Left kidney (tissue), 8 donors: Measurements from ENCODE around the gene SPSB3. TPM values are rescaled to one million over a fixed set of nuclear protein-coding genes. Genes with fewer than 3 reads are reported as not detected.

Experiments
- DNase-seq: peaks from one replicate; pipeline ENCODE4 v3.0.0-alpha.2; 2013
- long read RNA-seq, 8 donors: transcript quantifications; one replicate each; lab custom pipeline, GENCODE V29; 2026
- polyA plus RNA-seq: library from polyadenylated mRNA; unstranded; fragments of 120-200 nt; gene quantifications from one replicate; pipeline ENCODE4 v1.2.1, GENCODE V29; 2013; ENCODE audit not compliant: insufficient read length

Gene SPSB3
- 32.8 TPM for polyA plus RNA-seq
- long read RNA-seq, donor 1, transcript SPSB3-209 (6 exons, 1,628 nt), result minor isoform, 5 of 44 reads
- long read RNA-seq, donor 1, transcript SPSB3-201 (6 exons, 1,449 nt), result minor isoform, 7 of 44 reads
- long read RNA-seq, donor 1, transcript SPSB3-202 (5 exons, 1,509 nt), result minor isoform, 7 of 44 reads
- long read RNA-seq, donor 1, transcript SPSB3-208 (7 exons, 1,784 nt), result major isoform, 12 of 44 reads
- long read RNA-seq, donor 1, partial matches to known transcripts, result 10 of 44 reads
- long read RNA-seq, donor 1, other reads (novel, unspliced or antisense), result 0 of 44 reads
- long read RNA-seq, donor 2, transcript SPSB3-209 (6 exons, 1,628 nt), result minor isoform, 5 of 74 reads
- long read RNA-seq, donor 2, transcript SPSB3-208 (7 exons, 1,784 nt), result major isoform, 15 of 74 reads
- long read RNA-seq, donor 2, partial matches to known transcripts, result 7 of 74 reads
- long read RNA-seq, donor 2, other reads (novel, unspliced or antisense), result 36 of 74 reads
- long read RNA-seq, donor 3, transcript SPSB3-208 (7 exons, 1,784 nt), result major isoform, 14 of 27 reads
- long read RNA-seq, donor 3, transcript SPSB3-209 (6 exons, 1,628 nt), result minor isoform, 6 of 27 reads
- long read RNA-seq, donor 3, partial matches to known transcripts, result 0 of 27 reads
- long read RNA-seq, donor 3, other reads (novel, unspliced or antisense), result 0 of 27 reads
- long read RNA-seq, donor 4, partial matches to known transcripts, result 0 of 1 reads
- long read RNA-seq, donor 4, other reads (novel, unspliced or antisense), result 0 of 1 reads
- long read RNA-seq, donor 5, transcript SPSB3-209 (6 exons, 1,628 nt), result minor isoform, 10 of 48 reads
- long read RNA-seq, donor 5, transcript SPSB3-208 (7 exons, 1,784 nt), result major isoform, 23 of 48 reads
- long read RNA-seq, donor 5, transcript SPSB3-201 (6 exons, 1,449 nt), result minor isoform, 5 of 48 reads
- long read RNA-seq, donor 5, partial matches to known transcripts, result 6 of 48 reads
- long read RNA-seq, donor 5, other reads (novel, unspliced or antisense), result 0 of 48 reads
- long read RNA-seq, donor 6, transcript SPSB3-208 (7 exons, 1,784 nt), result major isoform, 13 of 23 reads
- long read RNA-seq, donor 6, transcript SPSB3-201 (6 exons, 1,449 nt), result minor isoform, 6 of 23 reads
- long read RNA-seq, donor 6, partial matches to known transcripts, result 0 of 23 reads
- long read RNA-seq, donor 6, other reads (novel, unspliced or antisense), result 0 of 23 reads
- long read RNA-seq, donor 7, transcript SPSB3-208 (7 exons, 1,784 nt), result major isoform, 11 of 45 reads
- long read RNA-seq, donor 7, transcript SPSB3-201 (6 exons, 1,449 nt), result minor isoform, 7 of 45 reads
- long read RNA-seq, donor 7, transcript SPSB3-202 (5 exons, 1,509 nt), result minor isoform, 6 of 45 reads
- long read RNA-seq, donor 7, transcript SPSB3-209 (6 exons, 1,628 nt), result minor isoform, 10 of 45 reads
- long read RNA-seq, donor 7, partial matches to known transcripts, result 7 of 45 reads
- long read RNA-seq, donor 7, other reads (novel, unspliced or antisense), result 0 of 45 reads
- long read RNA-seq, donor 8, transcript SPSB3-209 (6 exons, 1,628 nt), result major isoform, 10 of 14 reads
- long read RNA-seq, donor 8, partial matches to known transcripts, result 0 of 14 reads
- long read RNA-seq, donor 8, other reads (novel, unspliced or antisense), result 0 of 14 reads

GRCh38 chr16:1782408-1783264 lies at the start of gene SPSB3, which contains the start of gene NUBP2:
Gene SPSB3, minus strand, starts transcription at chr16:1782571. Its CDS starts 1,088 bp downstream, at chr16:1781483.
Gene NUBP2, plus strand, starts transcription at chr16:1782960. Its CDS starts 61 bp downstream, at chr16:1783021.
- peak; percentile 100 for DNase-seq

GRCh38 chr16:1831186-1832075 lies 49.1 kb upstream of the SPSB3 start:
- DNase-seq, result no peak

GRCh38 chr16:1830213-1830612 lies 47.8 kb upstream of the SPSB3 start:
- DNase-seq, result no peak

- DNase-seq, result no peak
Measured at GRCh38 chr16:1828645-1829410, 46.5 kb upstream of the SPSB3 start.

- peak; percentile 92 for DNase-seq
Measured at GRCh38 chr16:1826691-1827573, 44.6 kb upstream of the SPSB3 start, which contains the start of the genes FAHD1 and HAGH. Gene FAHD1, plus strand, starts transcription at chr16:1827206. Its CDS starts 33 bp downstream, at chr16:1827239. Gene HAGH, minus strand, starts transcription at chr16:1826825. Its CDS starts 38 bp downstream, at chr16:1826787.

- no peak for DNase-seq
Measured at GRCh38 chr16:1825864-1826690, 43.7 kb upstream of the SPSB3 start.

- DNase-seq, result no peak
Measured at GRCh38 chr16:1825381-1825863, 43.1 kb upstream of the SPSB3 start.

- DNase-seq, result peak; percentile 13
Measured at GRCh38 chr16:1823821-1824220, 41.5 kb upstream of the SPSB3 start.

- DNase-seq, result no peak
Measured at GRCh38 chr16:1822801-1823200, 40.4 kb upstream of the SPSB3 start.

GRCh38 chr16:1821861-1822611 lies 39.7 kb upstream of the SPSB3 start:
- DNase-seq, result no peak

- no peak for DNase-seq
Measured at GRCh38 chr16:1820946-1821290, 38.5 kb upstream of the SPSB3 start.

- no peak for DNase-seq
Measured at GRCh38 chr16:1820096-1820945, 38.0 kb upstream of the SPSB3 start.

- DNase-seq, result no peak
Measured at GRCh38 chr16:1819611-1820010, 37.2 kb upstream of the SPSB3 start.

- no peak for DNase-seq
Measured at GRCh38 chr16:1818873-1819525, 36.6 kb upstream of the SPSB3 start.
